ENCODE data around the gene ALCAM.
A peak's percentile ranks its signal among the peaks of the same experiment; 100 is the strongest.

The ALCAM gene
- total RNA-seq: 558 to 2,250 (median 1,415) reads per million in 17 experiments

DNA sequence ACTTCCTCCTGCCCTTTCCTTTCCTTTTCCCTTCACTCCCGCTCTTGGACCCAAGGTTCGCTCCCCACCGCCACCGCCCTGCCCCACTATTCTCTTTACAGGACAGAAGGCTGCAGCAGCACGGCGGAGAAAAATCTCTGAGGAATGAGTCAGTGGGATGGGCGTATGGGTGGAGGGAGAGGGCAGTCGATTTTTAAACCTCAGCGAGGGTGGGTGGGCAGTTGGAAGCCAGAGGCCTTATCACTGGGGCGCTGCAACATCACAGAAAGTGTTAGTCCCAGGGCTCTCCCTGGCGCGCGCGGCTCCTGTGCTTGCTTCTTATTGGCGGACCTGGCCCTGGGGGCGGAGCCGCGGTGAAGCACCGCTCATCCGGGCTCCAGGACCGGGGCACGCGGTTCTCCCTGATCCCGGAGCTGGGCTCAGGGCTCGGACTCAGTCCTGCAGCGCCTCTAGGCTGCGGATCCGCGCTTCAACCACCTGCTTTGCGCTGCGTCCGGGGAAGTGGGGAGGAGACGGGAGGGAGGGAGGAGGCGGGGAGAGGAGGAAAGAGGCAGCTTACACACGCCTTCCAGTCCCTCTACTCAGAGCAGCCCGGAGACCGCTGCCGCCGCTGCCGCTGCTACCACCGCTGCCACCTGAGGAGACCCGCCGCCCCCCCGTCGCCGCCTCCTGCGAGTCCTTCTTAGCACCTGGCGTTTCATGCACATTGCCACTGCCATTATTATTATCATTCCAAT lies at the start of gene ALCAM:
ALCAM (plus strand) TSS at position 584 of the 737 bp plus-strand sequence.
- DNase-seq: peak; percentile 97 to 99 (median 98)

- peak; percentile 12 to 74 (median 41) for DNase-seq
Observed at GRCh38 chr3:105317841-105318240, 48.9 kb upstream of the ALCAM start.

GRCh38 chr3:105322570-105323273 lies 44.0 kb upstream of the ALCAM start:
- no peak for DNase-seq

DNA sequence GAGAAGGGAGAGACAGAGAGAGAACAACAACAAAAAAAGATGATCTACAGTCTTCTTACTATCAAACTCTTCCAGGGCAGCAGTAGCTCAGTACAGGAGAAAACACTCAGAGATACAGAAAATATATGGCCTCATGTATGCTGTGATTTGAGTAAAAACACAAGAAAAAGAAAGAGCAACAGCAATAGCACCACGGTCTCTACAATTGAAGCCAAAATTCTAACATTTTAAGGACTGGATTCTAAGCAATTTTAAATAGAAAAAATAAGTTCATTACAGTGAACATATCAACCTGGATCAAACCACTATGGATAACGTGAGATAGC lies 43.5 kb upstream of the ALCAM start:
- no peak for DNase-seq

DNA sequence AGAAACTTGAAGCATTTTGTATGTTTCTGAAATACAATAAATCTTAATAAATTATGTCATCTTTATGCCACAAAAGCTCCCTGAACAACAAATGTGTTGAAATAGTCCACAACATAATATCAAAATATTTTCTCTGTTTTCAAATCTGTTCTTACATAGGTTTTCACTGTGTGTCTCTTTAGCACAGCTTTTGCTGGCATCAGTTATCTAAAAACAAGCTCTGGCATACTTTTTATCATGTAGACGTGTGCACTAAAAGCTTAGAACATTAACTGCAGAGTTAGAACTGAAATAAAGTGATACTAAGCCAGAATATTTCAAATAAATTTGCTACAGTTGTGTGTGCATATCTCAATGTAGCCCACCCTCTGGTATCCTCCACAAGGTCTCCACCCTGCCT lies 41.8 kb upstream of the ALCAM start:
- no peak for DNase-seq

DNA sequence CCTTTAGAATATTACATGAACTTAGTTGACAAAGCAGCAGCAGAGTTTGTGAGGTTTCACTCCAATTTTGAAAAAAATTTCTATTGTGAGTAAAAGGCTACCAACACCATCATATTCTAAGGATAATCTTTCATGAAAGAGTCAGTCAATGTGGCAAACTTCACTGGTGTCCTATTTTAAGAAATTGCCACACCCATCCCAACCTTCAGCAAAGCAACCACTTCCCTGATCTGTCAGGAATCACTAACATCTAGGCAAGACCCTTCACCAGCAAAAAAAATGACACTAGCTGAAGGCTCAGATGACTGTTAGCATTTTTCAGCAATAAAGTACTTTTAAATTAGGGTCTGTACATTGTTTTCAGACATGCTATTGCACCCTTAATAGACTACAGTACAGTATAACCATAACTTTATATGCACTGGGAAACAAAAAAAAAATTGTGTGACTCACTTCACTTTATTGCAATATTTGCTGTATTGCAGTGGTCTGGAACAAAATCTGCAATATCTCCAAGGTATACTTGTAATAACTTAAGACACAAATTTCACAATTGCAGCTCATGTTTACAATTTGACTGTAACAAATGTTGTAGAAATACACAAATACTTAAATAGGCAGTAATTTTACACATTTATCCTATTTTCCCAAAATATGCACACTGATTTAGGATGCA lies 38.9 kb upstream of the ALCAM start:
- DNase-seq: peak; percentile 26 to 62 (median 56)

- DNase-seq: no peak
Observed at GRCh38 chr3:105328338-105328730, 38.4 kb upstream of the ALCAM start.

DNA sequence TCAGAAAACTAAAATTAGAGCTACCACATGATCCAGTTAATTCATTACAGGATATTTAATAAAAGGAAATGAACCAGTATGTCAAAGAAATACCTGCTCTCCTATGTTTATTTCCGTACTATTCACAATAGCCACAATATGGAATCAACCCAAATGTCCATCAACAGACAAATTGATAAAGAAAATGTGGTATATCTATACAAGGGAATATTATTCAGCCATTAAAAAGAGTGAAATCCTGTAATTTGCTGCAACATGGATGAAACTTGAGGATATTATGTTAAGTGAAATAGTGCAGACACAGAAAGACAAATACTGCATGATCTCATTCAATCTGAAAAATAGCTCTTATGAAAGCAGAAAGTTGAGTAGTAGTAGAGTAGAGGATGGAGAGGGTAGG lies 33.7 kb upstream of the ALCAM start:
- DNase-seq: no peak

- no peak for DNase-seq
Observed at GRCh38 chr3:105334138-105334882, 32.4 kb upstream of the ALCAM start.

- peak in 1 of 4 experiments; percentile 37 for DNase-seq
Observed at GRCh38 chr3:105339946-105340345, 26.8 kb upstream of the ALCAM start.

DNA sequence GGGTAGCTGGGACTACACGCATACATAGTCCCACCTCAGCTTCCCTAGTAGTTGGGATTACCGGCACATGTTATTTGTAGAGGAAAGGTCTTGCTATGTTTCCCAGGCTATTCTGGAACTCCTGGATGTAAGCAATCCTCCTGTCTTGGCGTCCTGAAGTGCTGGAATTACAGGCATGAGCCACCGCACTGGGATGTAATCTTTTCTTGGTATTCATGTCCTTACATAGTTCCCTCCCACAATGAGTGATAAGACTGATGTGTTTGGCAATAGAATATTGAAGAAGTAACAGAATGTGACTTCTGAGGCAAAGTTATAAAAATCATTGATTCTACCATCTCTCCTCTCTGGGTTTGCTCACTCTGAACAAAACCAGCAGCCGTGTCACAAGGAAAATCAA lies 22.7 kb upstream of the ALCAM start:
- DNase-seq: no peak

DNA sequence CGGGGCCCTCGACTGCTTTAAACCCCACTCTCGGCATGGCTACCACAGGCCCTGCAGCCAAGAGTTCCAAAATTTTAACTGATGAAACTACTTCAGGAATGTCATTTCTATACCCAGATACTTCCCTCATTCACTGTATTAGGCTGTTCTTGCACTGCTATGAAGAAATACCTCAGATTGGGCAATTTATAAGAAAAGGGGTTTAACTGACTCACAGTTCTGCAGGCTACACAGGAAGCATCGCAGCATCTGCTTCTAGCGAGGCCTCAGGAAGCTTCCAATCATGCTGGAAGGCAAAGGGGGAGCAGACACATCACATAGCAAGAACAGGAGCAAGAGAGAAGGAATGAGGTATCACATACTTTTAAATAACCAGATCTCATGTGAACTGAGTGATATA lies 21.6 kb upstream of the ALCAM start:
- DNase-seq: peak in 2 of 4 experiments; percentile 32 to 41

DNA sequence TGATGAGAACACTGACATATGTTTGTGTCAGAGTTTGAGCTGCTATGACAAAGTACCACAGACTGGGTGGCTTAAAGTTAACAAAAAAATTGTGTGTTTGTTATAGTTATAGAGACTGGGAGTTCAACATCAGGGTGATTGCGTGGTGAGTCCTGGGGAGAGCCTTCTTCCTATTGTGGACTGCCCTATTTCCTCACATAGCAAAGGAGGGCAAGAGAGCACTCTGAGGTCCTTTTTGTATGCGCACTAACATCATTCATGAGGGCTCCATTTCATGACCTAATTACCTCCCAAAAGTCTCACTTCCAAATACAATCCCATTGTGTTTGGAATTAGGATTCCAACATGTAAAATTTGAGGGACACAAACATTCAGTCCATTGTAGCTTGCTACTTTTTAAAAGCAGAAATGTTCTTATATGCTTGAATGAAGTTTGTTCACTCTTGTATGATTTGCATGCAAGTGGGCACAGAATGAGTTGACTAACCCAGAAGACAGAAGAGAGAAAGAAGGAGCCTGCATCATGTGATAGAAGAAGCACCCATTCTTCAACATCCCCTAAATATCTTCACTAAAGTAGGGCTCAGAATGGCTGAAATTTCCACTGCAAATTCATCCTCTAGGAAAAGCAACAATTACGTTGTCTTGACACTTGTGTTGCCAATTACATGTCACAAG lies 18.9 kb upstream of the ALCAM start:
- no peak for DNase-seq

DNA sequence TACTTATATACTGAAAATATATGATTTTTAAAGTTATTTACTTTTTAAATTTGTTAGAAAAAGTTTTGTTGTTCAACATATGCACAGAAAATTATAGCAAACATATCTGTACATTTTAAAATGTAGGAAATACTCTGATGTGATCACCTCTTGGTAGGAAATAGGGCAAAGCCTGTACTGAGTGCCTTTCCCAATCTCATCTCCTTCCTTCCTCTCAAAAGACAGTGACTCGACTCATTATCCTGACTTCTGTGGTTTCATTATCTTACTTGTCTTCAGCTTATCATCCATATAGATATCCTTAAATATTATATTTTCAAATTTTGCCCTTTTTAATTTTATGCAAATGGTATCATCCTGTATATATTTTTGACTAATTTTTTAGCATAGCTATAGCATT lies 18.4 kb upstream of the ALCAM start:
- peak in 3 of 4 experiments; percentile 14 to 57 (median 53) for DNase-seq

DNA sequence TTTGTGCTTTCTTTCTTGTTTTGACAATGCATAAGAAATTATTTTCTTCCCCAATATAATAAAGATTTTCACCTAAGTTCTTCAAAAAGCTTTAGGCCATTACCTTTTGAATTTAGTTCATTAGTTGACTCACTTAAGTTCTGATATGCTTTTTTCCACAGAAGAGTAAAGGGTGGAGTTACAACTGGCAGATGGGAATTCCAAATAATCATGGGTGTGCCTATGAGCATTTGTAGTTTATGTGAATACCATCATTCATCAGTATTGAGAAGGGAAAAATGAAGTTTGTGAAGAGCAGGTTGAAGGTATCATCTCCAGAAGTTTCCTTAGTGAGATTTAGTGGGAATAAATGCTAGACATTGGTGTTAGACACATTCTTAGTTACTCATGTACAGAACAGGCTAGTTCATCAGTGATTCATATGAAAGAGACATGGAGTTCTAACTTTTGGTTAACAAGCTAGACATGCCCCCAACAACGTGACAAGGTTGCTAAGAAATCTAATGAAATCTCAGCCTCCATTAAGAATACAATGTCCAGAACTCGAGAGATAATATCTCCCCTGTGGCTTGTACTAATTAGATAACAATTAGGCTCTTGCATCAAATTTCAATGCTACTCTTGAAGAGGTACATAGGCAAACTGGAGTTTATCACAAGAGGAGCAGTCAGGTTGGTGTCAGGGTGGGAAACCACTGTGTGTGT lies 16.9 kb upstream of the ALCAM start:
- DNase-seq: no peak

DNA sequence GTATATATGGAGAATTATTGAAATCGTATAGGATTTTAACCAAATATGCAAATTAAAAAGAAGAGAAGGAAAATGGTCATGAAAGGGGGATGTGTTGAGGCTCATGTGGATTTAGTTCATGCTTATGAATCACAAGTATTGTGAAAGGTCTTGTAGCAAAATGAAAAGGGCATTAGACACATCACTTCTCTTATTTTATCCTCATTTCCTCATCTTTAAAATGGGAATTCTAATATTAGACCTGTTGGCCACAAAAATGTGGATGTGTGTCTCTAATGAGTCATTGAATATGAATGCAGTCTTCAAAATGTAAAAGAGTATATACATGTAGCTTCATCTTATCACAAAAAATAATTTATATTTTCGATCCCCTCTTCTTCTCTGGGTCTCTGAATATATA lies 14.9 kb upstream of the ALCAM start:
- DNase-seq: peak; percentile 29 to 94 (median 66)

DNA sequence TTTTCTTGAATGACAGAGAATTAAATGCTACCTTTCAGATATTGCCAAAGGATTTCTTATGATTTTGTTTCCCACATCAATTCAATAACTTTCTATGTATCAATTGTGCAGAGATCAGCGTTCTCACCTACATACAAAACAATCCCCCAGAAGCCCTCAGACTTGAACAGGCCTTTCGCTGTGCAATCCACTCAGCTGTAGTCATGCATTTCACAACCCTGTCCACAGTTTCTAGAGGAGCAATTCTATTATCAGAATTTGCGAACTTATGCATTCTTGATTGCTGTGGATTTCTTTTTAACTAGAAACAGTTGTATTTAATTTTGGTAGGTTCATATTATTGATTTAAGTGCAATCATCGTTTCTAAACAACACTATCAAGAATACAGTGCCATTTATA lies 13.7 kb upstream of the ALCAM start:
- peak; percentile 38 to 74 (median 62) for DNase-seq

GRCh38 chr3:105353485-105354161 lies 13.1 kb upstream of the ALCAM start:
- peak; percentile 76 to 90 (median 84) for DNase-seq

- peak in 1 of 4 experiments; percentile 9 for DNase-seq
Observed at GRCh38 chr3:105354429-105354828, 12.3 kb upstream of the ALCAM start.

DNA sequence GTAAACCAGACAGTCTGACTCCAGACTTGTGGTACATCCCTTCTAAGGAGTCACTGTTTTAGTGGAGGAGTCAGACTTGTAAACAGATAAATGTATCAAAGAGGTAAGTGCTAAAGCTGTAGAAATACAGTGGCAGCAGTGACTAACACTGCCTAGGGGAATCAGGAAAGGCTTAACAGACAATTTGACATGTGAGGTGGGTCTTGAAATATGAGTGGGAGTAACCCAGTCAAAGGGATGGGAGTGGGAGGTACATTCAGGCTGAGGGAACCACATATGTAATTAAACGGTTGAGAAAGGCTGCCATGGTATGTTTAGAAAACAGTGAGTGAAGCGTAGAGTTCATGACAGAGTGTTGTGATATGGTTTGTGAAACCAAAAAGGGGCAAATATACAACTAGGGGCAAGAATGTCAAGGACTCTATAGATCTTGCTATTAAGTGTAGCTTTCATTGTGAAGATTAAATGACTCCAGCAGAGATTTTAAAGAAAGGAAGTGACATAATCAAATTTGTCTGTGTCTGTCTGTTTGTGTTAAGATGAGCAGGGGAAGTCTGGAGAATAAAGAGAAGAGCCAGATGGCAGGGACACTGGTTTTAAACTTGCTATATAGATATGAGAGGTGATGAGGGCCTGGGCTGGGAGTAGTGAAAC lies 11.2 kb upstream of the ALCAM start:
- DNase-seq: peak; percentile 63 to 92 (median 78)
